ENCODE results near the gene INAFM1.

DNA sequence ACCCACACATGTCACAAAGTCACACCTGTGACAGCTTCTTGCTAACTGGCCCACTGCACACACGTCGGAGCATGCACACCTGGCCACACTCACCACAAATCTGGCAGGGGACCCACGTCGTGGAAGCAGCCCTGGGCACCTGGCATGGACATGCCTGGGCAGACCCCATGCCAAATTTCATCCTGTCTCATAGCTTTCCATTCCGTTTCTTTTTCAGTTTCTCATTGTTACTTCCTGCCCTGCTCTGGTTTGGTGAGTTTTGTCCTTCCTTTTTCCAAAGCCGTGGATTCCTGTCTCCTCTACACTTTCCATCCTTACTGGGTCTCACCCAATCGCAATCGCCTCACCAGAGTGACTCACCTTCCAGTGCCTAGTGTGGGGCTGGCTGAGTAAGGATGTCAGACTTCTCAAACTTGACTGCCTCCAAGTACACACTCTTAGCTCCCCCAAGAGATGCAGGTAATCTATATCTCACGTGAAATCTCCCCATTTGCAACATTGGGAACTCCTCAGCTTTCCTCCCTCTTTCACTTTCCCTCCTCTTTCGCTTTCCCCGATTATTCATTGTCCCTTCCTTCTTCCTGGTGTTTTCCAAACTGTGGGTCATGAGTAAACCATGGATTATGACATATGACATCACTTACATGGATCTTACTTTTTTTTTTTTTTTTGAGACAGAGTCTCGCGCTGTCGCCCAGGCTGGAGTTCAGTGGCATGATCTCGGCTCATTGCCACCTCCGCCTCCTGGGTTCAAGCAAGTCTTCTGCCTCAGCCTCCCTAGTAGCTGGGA lies 42.1 kb upstream of the INAFM1 start:
- TF ChIP-seq, protein P1, sequence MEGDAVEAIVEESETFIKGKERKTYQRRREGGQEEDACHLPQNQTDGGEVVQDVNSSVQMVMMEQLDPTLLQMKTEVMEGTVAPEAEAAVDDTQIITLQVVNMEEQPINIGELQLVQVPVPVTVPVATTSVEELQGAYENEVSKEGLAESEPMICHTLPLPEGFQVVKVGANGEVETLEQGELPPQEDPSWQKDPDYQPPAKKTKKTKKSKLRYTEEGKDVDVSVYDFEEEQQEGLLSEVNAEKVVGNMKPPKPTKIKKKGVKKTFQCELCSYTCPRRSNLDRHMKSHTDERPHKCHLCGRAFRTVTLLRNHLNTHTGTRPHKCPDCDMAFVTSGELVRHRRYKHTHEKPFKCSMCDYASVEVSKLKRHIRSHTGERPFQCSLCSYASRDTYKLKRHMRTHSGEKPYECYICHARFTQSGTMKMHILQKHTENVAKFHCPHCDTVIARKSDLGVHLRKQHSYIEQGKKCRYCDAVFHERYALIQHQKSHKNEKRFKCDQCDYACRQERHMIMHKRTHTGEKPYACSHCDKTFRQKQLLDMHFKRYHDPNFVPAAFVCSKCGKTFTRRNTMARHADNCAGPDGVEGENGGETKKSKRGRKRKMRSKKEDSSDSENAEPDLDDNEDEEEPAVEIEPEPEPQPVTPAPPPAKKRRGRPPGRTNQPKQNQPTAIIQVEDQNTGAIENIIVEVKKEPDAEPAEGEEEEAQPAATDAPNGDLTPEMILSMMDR (IDR thresholded peaks at IDR 0.05): no peak
- no peak for TF ChIP-seq EZH2 (IDR thresholded peaks at IDR 0.05; ENCODE audit: borderline replicate concordance, insufficient read depth, low read depth, low read length, poor library complexity, severe bottlenecking)

Data from B cell (primary cell).